NB4 (cell line): ENCODE results near the gene TEAD1.

Source experiments
- DNase-seq: peaks from one replicate; pipeline ENCODE4 v3.0.0; 2010; ENCODE audit warnings: low read depth
- H3K4me3 ChIP-seq: one replicate; pipeline ENCODE4 v1.5.1; 2011; ENCODE audit warnings: mild to moderate bottlenecking, low read depth, low read length, moderate library complexity
- MYC ChIP-seq: IDR thresholded peaks from 2 replicates; pipeline ENCODE4 v1.6.1; 2011; ENCODE audit warnings: low read depth, low read length
- POLR2A ChIP-seq: IDR thresholded peaks from 2 replicates; pipeline ENCODE4 v1.6.1; 2011; ENCODE audit warnings: mild to moderate bottlenecking; ENCODE audit not compliant: insufficient read length; ENCODE audit errors: extremely low read depth
- TF ChIP-seq, protein P1 (sequence below): IDR thresholded peaks from one replicate; pipeline ENCODE4 v1.5.1; 2012; ENCODE audit warnings: low read depth, low read length
- TF ChIP-seq, protein P2 (sequence below): IDR thresholded peaks from 2 replicates; pipeline ENCODE4 v1.6.1; 2011; ENCODE audit warnings: low read depth, low read length

The TEAD1 gene

DNA sequence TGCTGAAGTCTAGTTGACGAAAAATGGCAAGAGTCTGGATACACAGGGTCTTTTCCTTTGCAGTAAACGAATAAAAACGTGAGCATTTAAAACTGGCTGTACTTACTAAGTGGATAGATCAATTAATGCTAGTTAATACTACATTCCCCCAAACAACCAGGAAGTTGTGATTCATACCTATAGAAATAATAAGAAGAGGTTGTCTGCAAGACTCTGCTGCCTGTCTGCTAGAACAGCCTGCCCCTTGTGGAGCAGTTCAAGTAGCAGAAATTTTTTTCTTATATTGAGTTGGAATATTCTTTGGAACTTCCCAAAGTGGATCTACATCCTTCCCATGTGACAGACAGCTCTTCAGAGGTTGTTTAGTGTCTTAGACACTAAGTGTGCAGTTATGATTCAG is 86.8 kb downstream of the TEAD1 start:
- no peak overlapping the region for H3K4me3 ChIP-seq
- TF ChIP-seq MYC (no peak), POLR2A (no peak)
- TF ChIP-seq, protein P1, sequence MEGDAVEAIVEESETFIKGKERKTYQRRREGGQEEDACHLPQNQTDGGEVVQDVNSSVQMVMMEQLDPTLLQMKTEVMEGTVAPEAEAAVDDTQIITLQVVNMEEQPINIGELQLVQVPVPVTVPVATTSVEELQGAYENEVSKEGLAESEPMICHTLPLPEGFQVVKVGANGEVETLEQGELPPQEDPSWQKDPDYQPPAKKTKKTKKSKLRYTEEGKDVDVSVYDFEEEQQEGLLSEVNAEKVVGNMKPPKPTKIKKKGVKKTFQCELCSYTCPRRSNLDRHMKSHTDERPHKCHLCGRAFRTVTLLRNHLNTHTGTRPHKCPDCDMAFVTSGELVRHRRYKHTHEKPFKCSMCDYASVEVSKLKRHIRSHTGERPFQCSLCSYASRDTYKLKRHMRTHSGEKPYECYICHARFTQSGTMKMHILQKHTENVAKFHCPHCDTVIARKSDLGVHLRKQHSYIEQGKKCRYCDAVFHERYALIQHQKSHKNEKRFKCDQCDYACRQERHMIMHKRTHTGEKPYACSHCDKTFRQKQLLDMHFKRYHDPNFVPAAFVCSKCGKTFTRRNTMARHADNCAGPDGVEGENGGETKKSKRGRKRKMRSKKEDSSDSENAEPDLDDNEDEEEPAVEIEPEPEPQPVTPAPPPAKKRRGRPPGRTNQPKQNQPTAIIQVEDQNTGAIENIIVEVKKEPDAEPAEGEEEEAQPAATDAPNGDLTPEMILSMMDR = no peak
- DNase-seq = no peak

DNA sequence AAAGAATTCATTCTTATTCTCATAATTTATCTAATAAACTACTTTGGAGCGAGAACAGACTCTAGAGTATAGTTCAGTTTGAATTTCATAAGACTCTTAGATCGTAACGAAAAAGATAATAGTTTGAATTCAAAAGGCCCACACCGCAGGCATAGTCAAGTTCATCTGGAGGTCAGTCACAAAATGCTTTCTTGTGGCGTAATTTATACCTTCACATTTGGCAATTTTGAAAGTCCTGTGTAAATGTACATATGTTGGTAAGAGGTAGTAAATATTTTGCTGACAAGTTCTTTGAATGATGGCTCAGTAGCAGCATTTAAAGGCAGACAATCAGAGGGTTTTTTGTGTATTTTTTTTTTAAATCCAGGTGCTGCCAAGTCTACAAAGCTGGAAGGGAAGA is 88.1 kb downstream of the TEAD1 start:
- H3K4me3 ChIP-seq = no peak overlapping the region
- DNase-seq = no peak
- TF ChIP-seq, protein P2, sequence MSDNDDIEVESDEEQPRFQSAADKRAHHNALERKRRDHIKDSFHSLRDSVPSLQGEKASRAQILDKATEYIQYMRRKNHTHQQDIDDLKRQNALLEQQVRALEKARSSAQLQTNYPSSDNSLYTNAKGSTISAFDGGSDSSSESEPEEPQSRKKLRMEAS = no peak
- no peak for TF ChIP-seq MYC

DNA sequence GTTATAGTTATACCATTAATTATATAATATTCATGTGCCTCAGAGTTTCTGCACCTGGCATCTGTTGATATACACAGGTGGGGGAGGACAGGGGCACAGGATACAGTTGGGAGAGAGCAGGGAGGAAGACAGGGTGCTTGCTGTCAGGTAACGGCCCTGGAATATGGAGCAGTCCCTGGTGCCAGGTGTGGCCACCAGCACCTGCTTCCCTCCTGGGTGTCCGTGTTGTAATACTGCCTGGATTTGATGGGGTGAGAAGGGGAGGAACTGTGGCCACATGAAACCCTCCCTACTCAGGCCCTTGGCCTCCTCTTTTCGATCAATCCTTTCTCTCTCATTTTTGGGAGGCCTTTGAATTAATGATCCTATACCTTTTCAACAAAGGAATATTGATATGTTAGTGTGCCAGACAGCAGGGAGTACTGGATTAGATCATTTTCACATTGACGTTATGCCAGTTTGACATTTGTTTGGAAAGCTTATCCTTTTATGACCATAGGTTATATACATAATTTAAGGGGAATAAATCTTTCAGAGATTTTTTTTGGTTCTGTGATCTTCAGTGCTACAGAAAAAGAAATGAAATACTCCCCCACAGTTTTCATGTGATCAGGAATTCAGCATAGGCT is 88.6 kb downstream of the TEAD1 start:
- DNase-seq = no peak
- no peak overlapping the region for H3K4me3 ChIP-seq
- no peak for TF ChIP-seq MYC
- TF ChIP-seq, protein P2 = no peak
- TF ChIP-seq, protein P1 = no peak
- no peak for TF ChIP-seq POLR2A

DNA sequence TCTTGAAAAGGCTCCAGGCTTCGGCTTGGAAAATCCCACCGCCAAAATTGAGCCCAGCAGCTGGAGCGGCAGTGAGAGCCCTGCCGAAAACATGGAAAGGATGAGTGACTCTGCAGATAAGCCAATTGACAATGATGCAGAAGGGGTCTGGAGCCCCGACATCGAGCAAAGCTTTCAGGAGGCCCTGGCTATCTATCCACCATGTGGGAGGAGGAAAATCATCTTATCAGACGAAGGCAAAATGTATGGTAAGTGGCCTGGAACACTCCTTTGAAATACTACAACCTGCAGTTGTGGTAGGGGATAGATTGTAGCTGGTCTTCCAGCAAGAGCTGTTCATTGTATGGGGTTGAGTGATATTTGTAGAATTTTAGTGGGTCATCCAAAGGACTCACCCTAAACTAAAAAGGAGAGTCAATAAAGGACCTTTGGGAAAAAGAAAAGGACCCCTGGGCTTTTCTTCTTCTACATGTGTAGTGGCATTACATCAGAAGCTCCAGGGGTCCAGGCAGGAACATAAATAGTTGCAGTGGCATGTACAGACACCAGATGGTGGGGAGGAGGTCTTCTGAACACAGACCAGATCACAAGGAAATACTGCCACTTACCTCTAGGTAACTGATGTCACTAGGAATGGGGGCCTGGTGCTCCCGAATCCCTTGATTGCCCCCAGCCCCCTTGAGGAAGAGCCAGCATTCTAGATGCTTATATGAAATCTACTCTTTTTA is 90.1 kb downstream of the TEAD1 start:
- DNase-seq = no peak
- TF ChIP-seq, protein P1 = no peak
- TF ChIP-seq, protein P2 = no peak
- TF ChIP-seq MYC (no peak), POLR2A (no peak)
- no peak overlapping the region for H3K4me3 ChIP-seq

DNA sequence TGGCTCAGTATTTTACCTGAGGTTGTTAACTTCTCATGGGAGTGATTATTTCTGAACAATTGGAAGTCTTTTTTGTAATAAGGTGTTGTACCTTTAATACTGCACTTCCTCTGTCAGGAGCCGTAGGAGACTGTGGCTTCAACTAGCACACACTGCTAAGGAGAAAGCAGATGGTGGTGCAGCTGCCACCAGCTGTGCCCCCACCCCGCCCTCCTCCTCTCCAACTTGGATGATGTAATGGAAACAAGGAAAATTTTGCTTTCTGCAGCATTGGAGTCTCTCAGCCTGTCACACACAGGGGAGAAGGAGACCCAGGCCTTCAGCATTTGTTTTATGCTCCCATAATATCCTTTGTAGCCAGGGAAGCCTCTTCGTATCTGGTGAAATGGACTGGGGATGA is 91.2 kb downstream of the TEAD1 start:
- no peak for DNase-seq
- TF ChIP-seq, protein P1 = no peak
- TF ChIP-seq POLR2A (no peak), MYC (no peak)
- TF ChIP-seq, protein P2 = no peak

DNA sequence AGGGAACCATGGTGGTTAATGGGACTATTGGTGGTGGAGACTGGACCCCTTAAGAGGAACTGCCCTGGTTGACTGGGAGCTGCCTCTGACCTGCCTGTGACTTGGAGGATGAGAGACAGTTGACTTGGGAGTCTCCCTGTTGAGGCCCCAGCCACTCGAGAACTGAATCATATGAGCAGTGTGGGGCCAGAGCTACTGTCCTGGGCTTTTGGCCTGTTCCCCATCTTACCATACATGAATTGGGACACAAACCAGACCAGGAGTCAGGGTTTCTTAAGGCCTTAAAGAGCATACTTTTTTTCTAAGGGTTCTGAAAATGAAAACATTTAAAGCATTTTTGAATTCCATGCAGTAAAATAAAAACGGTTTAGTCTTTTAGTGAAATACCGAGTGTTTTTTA is 92.8 kb downstream of the TEAD1 start:
- no peak for DNase-seq
- no peak for TF ChIP-seq MYC
- TF ChIP-seq, protein P2 = no peak

More for the DNA sequence above, 91.2 kb downstream of the TEAD1 start:
- no peak overlapping the region for H3K4me3 ChIP-seq

More for the DNA sequence above, 92.8 kb downstream of the TEAD1 start:
- H3K4me3 ChIP-seq = no peak overlapping the region
